HG03432 (cell line): ENCODE measurements around the gene PI16.
A peak's percentile ranks its signal among the peaks of the same experiment; 100 is the strongest.

Experiments
- ATAC-seq: cut with Tn5 transposase; IDR thresholded peaks from one replicate; pipeline ENCODE4 v1.9.1; 2021; ENCODE audit warnings: mild to moderate bottlenecking, moderate library complexity; ENCODE audit not compliant: unreplicated experiment

Gene PI16

DNA sequence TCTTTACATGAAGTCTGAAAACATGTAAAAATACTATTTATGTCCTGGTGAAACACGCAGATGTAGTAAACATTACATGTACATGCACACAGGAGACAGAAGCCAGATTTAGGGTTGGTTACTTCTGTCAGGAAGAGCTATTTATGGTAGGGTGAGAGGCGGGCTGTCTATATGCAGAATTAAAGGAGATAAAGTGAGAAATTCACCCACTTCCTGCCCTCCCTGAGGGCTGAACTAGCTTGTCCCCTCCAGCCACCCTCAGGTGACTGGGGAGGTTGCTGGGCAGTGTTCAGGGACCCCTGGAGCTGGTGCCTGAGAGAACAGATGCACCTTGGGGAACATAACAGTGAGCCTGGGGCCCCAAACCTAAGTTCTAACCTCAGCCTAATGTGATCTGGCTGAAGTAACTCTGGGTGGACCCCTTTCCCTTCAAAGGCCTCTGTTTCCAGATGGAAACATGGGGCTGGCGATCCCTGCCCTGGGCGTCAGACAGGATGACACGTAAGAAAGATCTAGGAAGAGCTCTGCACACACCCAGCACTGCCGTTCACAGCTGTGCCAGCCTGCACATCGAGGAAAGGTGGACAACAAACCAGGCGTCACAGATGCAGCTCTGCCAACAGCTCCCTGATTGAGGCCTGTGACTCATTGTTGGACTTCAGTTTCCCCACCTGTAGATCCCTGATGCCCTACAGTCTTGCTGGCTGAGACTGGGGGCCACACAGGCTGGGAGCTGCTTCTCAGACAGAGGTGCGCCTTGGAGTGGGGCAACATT, 1.3 kb downstream of the PI16 start:
- no peak for ATAC-seq

DNA sequence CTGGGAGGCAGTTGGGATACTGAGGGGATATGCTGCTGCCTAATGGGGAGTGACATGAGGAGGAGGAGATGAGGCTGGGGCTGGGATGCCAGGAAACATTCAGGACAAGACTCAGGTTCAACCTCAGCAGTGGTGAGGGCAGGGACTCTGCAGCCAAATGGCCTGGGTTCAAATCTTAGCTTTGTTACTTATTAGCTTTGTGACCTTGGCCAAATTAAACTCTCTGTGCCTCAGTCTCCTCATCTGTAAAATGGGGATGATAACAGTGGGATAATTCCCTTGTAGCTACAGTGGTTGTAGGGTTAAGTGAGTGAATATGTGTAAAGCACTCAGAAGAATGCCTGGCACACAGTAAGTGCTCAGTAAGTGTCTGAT, 1.9 kb downstream of the PI16 start:
- ATAC-seq, result no peak

DNA sequence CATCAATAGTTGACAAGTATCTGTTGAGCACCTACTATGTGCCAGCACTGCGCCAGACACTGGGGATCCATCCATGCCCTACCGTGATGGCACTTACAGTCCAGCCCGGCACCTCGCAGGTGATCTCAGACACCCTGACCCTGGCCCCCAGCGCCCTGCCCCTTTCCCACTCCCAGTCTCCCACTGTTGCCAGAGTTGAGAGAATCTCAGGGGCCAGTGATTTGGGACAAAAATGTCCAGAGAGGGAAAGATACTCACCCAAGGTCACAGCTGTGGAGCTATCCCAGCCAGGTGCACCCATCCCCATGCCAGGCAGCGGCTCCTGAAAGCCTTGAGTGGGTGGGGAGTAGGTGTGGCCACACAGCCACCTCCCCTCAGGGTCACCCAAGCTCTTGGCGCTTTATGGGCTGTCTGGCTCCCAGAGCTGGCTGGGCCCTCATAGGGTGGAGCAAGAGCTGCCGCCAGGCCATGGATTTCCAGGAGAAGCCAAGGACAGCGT, 3.3 kb downstream of the PI16 start:
- no peak for ATAC-seq

DNA sequence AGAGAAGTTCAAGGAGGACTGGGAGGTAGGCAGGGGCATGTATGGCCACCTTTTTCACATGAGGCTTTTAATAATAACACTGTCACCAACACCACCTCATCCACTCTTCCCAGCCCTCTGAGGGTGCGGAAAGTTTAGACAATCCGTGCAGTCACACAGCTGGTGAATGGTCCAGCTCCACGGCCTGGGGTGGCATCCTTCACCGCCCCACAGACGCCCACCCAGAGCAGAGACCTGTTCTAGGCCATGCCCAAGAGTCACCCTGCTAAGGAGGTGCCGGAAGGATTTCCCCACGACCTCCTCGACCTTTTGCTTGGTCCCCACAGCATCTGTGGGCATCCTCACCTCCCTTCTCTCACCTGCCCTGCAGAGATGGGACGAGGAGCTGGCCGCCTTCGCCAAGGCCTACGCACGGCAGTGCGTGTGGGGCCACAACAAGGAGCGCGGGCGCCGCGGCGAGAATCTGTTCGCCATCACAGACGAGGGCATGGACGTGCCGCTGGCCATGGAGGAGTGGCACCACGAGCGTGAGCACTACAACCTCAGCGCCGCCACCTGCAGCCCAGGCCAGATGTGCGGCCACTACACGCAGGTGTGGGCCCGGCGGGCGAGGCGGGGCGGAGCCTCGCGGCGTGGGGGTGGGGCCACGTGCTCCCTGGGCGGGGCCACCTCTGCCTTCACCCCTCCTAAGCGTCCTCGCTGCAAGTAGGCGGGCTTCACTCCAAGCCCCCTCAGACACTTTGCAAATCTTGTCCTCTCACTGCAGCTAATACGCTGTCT, 4.4 kb downstream of the PI16 start:
- no peak for ATAC-seq

DNA sequence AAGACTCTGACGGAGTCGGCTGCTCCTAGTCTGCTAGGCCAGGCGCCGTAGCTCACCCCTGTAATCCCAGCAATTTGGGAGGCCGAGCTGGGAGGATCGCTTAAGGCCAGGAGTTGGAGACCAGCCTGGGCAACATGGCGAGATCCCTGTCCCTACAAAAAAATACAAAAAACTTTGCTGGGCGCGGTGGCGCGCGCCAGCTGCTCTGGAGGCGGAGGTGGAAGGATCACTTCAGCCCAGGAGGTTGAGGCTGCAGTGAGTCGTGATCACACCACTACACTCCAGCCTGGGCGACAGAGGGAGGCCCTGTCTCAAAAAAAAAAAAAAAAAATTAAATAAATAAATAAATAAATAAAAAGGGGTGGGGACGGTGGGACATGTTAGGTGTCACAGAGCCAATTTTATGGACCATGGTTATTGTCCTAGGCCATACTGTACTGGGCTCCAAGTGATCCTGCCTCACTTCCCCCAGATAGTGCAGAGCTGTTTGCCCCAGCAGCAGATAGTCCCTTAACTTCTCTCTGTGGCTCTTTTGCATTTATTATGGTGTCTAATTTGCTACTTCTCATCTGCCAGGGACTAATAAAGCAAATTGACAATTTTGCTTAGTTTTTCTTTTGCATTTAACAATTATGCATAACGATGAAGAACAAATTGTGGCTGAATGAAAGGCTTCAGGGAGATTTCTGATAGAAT, 5.2 kb downstream of the PI16 start:
- ATAC-seq, result no peak

DNA sequence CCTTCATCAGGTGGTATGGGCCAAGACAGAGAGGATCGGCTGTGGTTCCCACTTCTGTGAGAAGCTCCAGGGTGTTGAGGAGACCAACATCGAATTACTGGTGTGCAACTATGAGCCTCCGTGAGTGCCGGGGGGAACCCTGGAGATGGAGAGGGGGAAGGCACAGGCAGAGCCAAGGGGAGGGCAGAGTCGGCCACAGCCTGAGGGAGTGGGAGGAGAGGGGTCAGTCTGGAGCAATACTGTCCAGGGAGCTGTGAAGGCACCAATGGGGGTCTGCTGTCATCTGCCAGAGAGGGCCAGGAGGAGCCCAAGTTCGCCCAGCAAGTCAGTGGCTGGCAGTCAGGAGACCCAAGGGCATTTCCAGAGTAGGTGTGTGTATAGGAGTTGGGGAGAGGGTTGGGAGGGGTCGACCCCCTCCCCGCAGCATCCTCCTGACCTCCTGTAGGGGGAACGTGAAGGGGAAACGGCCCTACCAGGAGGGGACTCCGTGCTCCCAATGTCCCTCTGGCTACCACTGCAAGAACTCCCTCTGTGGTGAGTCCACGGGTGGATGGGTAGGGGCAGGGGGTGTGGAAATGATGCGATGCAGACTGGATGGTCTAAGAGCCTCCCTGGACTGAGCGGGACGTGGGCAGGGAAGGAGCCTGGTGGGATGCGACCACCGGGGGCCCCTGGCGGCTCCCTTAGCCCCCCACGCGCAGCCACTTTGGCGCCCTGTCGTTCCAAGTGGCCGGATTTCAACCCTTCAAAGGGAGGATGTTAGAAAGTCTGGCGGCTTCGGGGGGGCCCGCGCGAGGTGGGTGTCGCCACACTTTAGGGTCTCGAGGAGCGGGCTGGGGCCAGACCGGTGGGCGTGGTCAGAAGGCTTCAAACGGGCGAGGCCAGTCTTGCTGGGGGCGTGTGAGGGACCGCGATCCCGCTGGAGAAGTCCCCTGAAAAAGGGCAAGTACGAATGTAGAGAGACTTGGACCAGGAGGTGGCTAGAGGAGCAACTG, 7.2 kb downstream of the PI16 start:
- no peak for ATAC-seq

DNA sequence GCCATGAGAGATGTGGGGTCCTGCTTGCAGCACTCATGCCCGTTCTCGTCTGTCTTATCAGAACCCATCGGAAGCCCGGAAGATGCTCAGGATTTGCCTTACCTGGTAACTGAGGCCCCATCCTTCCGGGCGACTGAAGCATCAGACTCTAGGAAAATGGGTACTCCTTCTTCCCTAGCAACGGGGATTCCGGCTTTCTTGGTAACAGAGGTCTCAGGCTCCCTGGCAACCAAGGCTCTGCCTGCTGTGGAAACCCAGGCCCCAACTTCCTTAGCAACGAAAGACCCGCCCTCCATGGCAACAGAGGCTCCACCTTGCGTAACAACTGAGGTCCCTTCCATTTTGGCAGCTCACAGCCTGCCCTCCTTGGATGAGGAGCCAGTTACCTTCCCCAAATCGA, 8.3 kb downstream of the PI16 start:
- ATAC-seq, result peak; percentile 48

DNA sequence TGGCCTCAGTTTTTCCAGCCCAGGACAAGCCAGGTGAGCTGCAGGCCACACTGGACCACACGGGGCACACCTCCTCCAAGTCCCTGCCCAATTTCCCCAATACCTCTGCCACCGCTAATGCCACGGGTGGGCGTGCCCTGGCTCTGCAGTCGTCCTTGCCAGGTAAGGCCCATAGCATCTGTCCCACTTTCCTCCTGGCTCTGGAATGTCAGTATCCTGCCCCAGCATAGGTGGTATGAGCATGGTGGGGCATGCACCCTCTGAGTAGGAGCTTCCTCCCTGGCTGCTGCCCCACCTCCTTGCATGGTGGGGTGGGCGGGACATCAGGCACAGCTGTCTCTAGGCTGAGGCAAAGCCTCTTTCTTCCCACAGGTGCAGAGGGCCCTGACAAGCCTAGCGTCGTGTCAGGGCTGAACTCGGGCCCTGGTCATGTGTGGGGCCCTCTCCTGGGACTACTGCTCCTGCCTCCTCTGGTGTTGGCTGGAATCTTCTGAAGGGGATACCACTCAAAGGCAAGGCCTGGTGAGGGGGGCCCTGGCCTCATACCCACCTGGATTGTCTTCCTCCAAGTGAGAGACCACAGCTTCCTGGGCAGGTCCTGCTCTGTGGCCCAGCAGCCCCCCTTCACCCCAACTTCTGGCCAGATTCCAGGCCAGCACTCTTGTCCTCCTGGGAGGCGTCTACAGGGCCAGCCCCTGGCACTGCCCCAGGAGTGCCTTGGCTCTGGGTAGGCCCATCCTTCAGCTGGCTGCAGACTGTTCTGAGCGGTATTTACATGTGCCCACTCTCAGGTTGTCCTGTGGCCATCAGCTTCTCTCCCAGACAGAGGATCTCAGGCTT, 9.1 kb downstream of the PI16 start:
- peak; percentile 63 for ATAC-seq

DNA sequence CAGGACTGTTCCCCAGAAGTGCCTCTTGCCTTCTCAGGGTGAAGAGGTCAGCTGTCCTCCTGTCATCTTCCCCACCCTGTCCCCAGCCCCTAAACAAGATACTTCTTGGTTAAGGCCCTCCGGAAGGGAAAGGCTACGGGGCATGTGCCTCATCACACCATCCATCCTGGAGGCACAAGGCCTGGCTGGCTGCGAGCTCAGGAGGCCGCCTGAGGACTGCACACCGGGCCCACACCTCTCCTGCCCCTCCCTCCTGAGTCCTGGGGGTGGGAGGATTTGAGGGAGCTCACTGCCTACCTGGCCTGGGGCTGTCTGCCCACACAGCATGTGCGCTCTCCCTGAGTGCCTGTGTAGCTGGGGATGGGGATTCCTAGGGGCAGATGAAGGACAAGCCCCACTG, 9.8 kb downstream of the PI16 start:
- ATAC-seq, result no peak

DNA sequence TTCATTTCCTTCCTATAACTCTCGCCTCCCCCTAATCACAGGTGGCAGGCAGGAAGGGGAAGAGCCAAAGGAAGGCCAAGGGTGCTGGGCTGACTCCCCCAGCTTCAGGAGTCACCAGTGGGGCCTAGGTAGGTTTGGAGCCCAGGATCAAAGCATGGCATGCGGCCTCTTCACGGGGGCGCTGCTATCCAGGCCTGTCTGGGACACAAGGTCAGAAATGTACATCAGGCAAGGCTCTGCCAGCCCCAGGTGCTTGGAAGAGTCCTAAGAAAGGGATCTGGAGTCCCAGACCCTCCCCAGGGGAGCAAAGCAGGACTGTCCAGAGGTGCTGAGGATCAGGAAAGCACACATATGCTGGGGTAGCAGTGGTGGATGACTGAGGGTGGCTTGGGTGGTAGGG, 10.4 kb downstream of the PI16 start:
- ATAC-seq, result no peak

DNA sequence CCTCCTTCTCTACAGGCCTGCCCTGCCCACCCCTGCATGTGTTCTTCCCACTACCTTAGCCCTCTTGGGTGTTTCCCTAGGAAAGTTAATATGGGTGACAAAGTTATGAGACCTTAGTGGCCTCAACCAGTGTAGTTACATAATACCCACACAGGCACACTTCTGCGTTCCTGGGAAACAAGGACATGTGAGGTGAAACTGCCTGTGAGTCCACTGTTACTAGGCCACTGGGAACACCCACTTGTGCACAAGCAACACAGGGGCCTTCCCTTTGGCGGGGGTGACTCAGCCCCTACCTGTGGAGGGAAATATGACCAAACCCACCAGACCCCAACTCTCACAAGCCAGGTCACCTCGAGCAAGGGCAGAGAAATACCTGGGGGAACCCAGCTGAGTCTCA, 12.8 kb downstream of the PI16 start:
- no peak for ATAC-seq

DNA sequence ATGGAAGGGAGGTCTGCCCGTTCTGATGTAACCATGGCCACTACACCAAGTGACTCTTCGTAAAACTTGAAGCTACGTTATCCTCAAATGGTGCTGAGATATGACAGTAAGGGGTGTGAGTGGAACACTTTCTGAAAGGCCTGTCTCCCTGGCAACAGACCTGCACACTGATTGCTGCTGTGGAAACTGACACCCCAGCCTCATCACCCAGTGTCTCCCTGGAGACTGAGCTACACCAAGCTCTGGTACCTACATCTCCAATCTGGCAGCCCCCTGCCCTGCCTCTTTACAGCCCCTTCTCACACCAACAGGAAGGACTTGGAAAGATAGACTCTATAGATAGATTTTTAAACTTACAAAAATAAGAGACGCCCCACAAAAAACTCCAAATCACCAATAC, 13.2 kb downstream of the PI16 start:
- ATAC-seq, result no peak

DNA sequence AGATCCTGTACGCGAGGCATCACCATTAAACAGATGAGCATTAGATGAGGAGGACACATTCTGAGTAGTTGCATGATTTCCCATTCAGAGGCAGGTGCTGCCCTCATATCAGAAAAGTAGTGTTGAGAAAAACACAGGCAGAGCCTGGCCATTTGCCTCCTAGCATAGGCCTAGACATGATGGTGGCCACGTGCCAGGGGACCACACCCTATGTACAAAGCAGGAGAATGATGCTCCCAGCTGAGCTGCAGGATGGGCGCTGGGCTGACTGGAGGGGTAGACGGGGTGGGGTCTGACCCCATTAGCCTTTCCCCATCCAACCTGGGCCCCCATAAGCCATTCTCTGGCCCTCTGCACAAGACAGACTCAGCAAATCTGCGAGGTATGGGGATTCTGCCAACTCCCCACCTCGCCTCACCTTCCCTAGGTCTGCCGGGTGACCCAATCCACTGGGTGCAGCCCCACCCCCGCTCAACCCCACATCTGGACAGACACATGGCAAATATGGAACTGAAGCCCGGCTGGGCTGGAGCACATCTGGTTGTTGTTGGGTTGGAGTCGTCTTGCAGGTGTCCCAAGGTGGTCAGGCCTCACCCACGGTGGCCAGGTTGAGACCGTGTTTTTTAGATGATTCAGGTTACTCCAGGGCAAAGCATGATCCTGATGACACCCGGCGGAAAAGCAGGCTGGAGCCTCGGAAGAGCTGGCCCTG, 13.9 kb downstream of the PI16 start:
- no peak for ATAC-seq

DNA sequence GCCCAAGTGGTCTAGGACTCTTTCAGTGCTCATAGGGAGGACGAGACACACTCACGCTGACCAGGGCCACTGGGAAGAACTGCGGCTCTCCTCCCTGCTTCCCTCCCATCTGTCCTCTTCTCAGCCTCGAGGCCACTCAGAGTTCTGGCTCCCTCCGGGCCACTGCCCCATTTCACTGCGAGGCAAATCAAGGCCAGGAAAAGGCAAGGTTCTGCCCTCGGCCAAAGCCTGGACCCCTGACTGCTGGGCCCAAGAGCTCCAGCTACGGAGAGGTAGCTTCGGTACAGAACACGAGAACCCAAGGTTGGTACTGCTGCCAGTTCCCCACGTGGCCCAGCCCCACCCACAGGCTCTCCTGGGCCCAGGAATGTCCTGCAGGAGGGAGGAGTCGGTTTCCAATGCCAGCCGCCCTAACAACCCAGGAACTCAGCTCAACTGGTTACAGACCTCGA, 14.7 kb downstream of the PI16 start:
- ATAC-seq, result no peak

DNA sequence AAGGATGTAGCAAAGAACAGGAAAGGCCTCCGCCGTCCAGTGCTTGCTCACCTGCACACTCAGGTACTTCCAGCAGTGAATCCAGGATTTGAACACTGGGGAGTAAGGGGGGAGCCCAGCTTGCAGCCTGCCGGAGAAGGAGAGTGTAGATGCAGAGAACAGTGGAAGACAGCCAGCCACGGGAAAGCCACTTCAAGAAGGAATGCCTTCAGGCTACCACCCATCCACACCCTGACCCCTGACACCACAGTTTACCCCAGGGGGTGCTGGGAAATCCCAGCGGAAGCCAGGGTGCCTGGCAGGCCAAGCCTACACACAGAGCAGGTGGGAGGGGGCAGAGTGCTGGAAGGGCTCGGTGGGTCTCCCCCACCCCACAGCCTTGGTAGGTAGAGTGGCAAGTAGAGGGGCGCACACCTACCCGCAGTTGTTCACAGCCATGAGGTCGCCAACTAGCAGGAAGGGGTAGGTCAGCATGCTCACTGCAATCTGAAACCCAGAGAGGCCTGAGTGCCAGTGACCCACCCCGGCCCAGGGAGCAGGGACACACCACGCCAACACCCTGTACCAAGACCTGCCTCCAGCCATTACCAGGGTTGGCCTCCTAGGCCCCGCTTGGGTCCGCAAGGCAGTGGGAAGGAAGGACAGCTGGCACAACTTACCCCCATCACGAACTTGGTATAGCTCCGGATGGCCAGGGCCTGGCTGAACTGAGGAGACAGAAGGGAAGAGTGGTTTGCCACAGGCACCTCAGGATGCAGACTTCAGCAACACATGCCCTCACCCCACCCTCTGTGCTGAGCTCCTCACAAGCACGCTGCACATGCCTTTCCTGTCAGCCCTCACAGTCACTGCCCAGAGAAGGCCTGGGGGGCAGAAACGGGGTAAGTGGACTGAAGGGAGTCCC, 15.7 kb downstream of the PI16 start:
- no peak for ATAC-seq

DNA sequence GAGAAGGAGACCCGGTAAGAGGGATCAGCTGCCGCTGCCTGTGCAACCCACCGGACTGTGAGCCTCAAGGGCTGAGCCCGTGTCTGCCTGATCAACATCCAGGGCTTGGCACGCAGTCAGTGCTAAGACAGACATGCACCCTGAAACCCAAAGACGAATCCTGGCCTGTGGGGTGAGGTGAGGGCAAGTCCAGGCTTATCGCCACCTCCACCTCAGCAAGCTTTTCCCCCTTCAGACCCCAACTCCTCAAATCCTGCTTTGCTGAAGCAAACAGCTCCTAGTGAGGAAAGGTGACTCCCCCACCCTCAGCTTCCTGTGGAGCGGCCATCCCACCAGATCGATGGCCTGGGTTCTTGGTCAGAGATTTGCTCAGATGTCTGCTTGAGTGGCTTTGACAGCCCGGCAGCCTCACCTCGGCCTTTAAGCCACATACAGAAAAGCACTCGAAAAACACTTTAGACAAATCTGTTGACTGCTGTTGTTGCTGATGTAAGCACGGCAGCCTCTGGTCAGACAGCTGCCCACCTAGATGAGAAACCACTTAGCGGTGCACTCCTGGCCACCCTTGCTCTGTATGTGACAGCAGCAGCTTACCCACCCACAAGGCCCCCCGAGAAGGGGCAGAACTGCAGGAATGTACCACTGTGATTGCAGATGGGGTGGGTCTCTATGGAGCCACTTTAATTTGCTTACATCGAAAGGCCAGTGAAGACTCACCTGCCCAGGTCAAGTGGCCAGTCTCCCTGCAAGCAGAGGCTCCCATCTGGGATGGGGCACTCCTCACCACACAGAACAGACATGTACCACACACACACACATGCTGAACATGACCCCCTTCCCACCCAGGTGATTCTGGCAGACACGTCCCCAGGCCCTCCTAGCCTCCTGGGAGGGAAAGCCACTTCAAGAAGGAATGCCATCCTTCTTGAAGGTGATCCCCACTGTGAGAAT, 16.6 kb downstream of the PI16 start:
- ATAC-seq, result no peak
